ENCODE data around the gene SMYD3.
"Not testable (repeated sequence)": the region's sequence is repeated elsewhere in the genome, so short reads cannot be mapped to it uniquely, and the experiment has no call there.

- not testable (repeated sequence) for TF ChIP-seq POLR2A (IDR thresholded peaks at IDR 0.05; ENCODE audit: low read length); GATA1 (IDR thresholded peaks at IDR 0.05; ENCODE audit: low read depth, low read length)
These were observed 793.1 kb downstream of the SMYD3 start for GRCh38 chr1:245714027-245714426.
